Lower leg skin (tissue), 4 donors: Measurements from ENCODE around the gene TAF10. TPM values are rescaled to one million over a fixed set of nuclear protein-coding genes. Genes with fewer than 3 reads are reported as not detected.

ENCODE experiments used
- DNase-seq, 2 donors: peaks; one replicate each; pipeline ENCODE4 v3.0.0-alpha.2; 2019; ENCODE audit warnings: low spot score in 2 of 2
- H3K4me3 ChIP-seq: fragments of 200-600 bp; sonication (generic); 2 replicates; pipeline ENCODE4 v1.5.1; 2017; ENCODE audit warnings: mild to moderate bottlenecking, low read depth; ENCODE audit not compliant: poor library complexity, severe bottlenecking
- CTCF ChIP-seq, 3 donors: fragments of 450-650 bp; IDR thresholded peaks; one replicate each; pipeline ENCODE4 v1.5.1; 2016; ENCODE audit warnings: antibody characterized with exemption in 3 of 3, mild to moderate bottlenecking in 3 of 3, moderate library complexity in 2 of 3
- POLR2A ChIP-seq, 2 donors: fragments of 450-650 bp; IDR thresholded peaks; one replicate each; pipeline ENCODE4 v1.6.1; 2016 to 2017; ENCODE audit warnings: antibody characterized with exemption in 2 of 2, mild to moderate bottlenecking in 1 of 2, moderate library complexity in 1 of 2
- WGBS, 2 donors: methylation state at CpG; one replicate each; pipeline ENCODE4 v1.1.5; 2018; 5-methylcytosine and 5-hydroxymethylcytosine counted together
- intact Hi-C: fragments of 100-400 bp; cut with DNase I; formaldehyde crosslinking; loops from one replicate; pipeline ENCODE4 v1.15.0; 2023; ENCODE audit warnings: low total_unique reads
- total RNA-seq, 4 donors: library from RNA; depleted of rRNA; stranded (reverse); fragments of >200 nt; gene quantifications; one replicate each; pipeline ENCODE4 v1.1.0, GENCODE V29; 2016

TAF10 gene
- total RNA-seq, 4 donors from 2014 or later, result 41.1 to 105 (median 61.8) TPM

GRCh38 chr11:6596239-6596877, 15.7 kb downstream of the TAF10 start:
- no peak for DNase-seq
- TF ChIP-seq POLR2A (IDR thresholded peaks at IDR 0.05), result no peak
- TF ChIP-seq CTCF (IDR thresholded peaks at IDR 0.05), result no peak
- intact Hi-C loops, result no loop called here
- WGBS, 2 donors, result 52 to 60% methylated on average over 5 of the region's 5 CpGs
- no peak overlapping the region for H3K4me3 ChIP-seq

GRCh38 chr11:6594142-6594768, 17.8 kb downstream of the TAF10 start:
- no peak overlapping the region for H3K4me3 ChIP-seq
- WGBS, 2 donors, result 79 to 89% methylated on average over 3 of the region's 3 CpGs
- DNase-seq, result no peak
- TF ChIP-seq CTCF (IDR thresholded peaks at IDR 0.05) (no peak), POLR2A (IDR thresholded peaks at IDR 0.05) (no peak)
- intact Hi-C loops, result no loop called here

- no peak overlapping the region for H3K4me3 ChIP-seq
- WGBS, 2 donors, result 79 to 84% methylated on average over 1 of the region's 1 CpG
- TF ChIP-seq POLR2A (IDR thresholded peaks at IDR 0.05), result no peak
- TF ChIP-seq CTCF (IDR thresholded peaks at IDR 0.05), result no peak
- intact Hi-C loops, result no loop called here
- DNase-seq, result no peak
Measured at GRCh38 chr11:6588018-6588417, 24.0 kb downstream of the TAF10 start.

GRCh38 chr11:6587360-6587953, 24.6 kb downstream of the TAF10 start:
- intact Hi-C loops, result no loop called here
- TF ChIP-seq POLR2A (IDR thresholded peaks at IDR 0.05), result no peak
- no peak for TF ChIP-seq CTCF (IDR thresholded peaks at IDR 0.05)
- WGBS, 2 donors, result 63 to 64% methylated on average over 11 of the region's 11 CpGs
- H3K4me3 ChIP-seq, result no peak overlapping the region
- DNase-seq, result no peak

- no peak overlapping the region for H3K4me3 ChIP-seq
- intact Hi-C loops, result no loop called here
- no peak for DNase-seq
- 45 to 56% methylated on average over 22 to 23 of the region's 25 CpGs for WGBS, 2 donors
- TF ChIP-seq POLR2A (IDR thresholded peaks at IDR 0.05), result no peak
Measured at GRCh38 chr11:6586434-6587359, 25.3 kb downstream of the TAF10 start.

- WGBS, 2 donors, result 90 to 98% methylated on average over 4 of the region's 4 CpGs
- intact Hi-C loops, result no loop called here
Measured at GRCh38 chr11:6584528-6584927, 27.5 kb downstream of the TAF10 start.

More at GRCh38 chr11:6584528-6584927, 27.5 kb downstream of the TAF10 start:
- TF ChIP-seq POLR2A (IDR thresholded peaks at IDR 0.05) (no peak), CTCF (IDR thresholded peaks at IDR 0.05) (no peak)
- no peak for DNase-seq
- no peak overlapping the region for H3K4me3 ChIP-seq
